Stimulated activated naive CD8-positive, alpha-beta T cell treated with anti-CD3 and anti-CD28 coated beads, Interleukin-15, Interleukin-2, amounts not matched to agents 100 ng/mL and 50 ng/mL, for 24 hours (primary cell): ENCODE results near the gene SSX2IP.

Experiments used
- H3K27ac Mint-ChIP-seq: one replicate; pipeline ENCODE4 v1.8.0; 2021; ENCODE audit warnings: mild to moderate bottlenecking, mixed read lengths
- H3K27me3 Mint-ChIP-seq: one replicate; pipeline ENCODE4 v1.8.0; 2021; ENCODE audit warnings: mixed read lengths
- H3K36me3 Mint-ChIP-seq: one replicate; pipeline ENCODE4 v1.8.0; 2021; ENCODE audit warnings: low read depth, mixed read lengths
- H3K4me1 Mint-ChIP-seq: one replicate; pipeline ENCODE4 v1.8.0; 2021; ENCODE audit warnings: low read depth, mixed read lengths
- H3K4me3 Mint-ChIP-seq: one replicate; pipeline ENCODE4 v1.8.0; 2021; ENCODE audit warnings: mild to moderate bottlenecking, mixed read lengths
- H3K9me3 Mint-ChIP-seq: one replicate; pipeline ENCODE4 v1.8.0; 2021; ENCODE audit warnings: mixed read lengths

SSX2IP gene

GRCh38 chr1:84720221-84720780 lies 30.0 kb upstream of the SSX2IP start:
- no peak overlapping the region for H3K27ac Mint-ChIP-seq
- peaks cover 8% of the 10 kb centered on the region for H3K27me3 Mint-ChIP-seq
- H3K36me3 Mint-ChIP-seq, result no peaks in the 10 kb centered on the region
- no peak overlapping the region for H3K4me3 Mint-ChIP-seq
- no peaks in the 10 kb centered on the region for H3K9me3 Mint-ChIP-seq
- H3K4me1 Mint-ChIP-seq, result peaks cover 15% of the 10 kb centered on the region

- Mint-ChIP-seq H3K27me3 (peaks cover 8% of the 10 kb centered on the region), H3K27ac (no peak overlapping the region), H3K4me1 (peaks cover 15% of the 10 kb centered on the region)
These were observed 29.4 kb upstream of the SSX2IP start for GRCh38 chr1:84719543-84720217.

GRCh38 chr1:84715342-84716019 lies 25.2 kb upstream of the SSX2IP start:
- H3K4me1 Mint-ChIP-seq, result no peaks in the 10 kb centered on the region

More at GRCh38 chr1:84719543-84720217, 29.4 kb upstream of the SSX2IP start:
- H3K9me3 Mint-ChIP-seq, result no peaks in the 10 kb centered on the region
- H3K36me3 Mint-ChIP-seq, result no peaks in the 10 kb centered on the region
- no peak overlapping the region for H3K4me3 Mint-ChIP-seq

DNA sequence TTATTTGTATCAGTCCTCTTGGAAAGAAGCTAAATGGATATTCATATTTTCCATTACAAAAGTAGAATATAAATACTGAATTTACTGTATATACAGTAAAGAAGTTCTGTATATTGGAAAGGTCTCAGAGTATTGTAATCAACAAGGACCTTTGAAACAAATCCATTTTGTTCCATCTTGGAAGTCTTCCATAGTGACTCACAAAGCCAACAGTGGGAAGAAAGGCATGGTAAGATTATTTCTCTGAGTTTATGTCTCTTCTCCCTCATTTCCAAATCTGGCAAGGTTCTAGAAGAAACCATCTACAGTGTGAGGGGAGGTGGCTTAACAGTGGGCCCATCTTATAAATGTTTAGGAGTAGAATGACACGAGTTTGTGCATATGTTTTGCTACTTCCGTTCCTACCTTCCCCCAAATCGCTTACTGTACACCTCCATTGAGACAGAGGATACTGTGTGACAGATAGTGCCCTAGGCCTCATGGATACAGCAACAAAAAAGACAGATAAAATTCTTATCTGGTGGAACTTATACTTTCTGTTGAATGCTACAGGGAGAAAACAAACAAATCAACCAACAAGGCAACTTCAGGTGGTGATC lies 22.1 kb upstream of the SSX2IP start:
- Mint-ChIP-seq H3K4me1 (no peaks in the 10 kb centered on the region), H3K4me3 (no peak overlapping the region), H3K27me3 (no peaks in the 10 kb centered on the region), H3K36me3 (no peaks in the 10 kb centered on the region), H3K9me3 (no peaks in the 10 kb centered on the region), H3K27ac (no peak overlapping the region)

More at GRCh38 chr1:84715342-84716019, 25.2 kb upstream of the SSX2IP start:
- Mint-ChIP-seq H3K4me3 (no peak overlapping the region), H3K27me3 (no peaks in the 10 kb centered on the region), H3K36me3 (no peaks in the 10 kb centered on the region), H3K9me3 (no peaks in the 10 kb centered on the region), H3K27ac (no peak overlapping the region)

- no peaks in the 10 kb centered on the region for H3K9me3 Mint-ChIP-seq
- no peak overlapping the region for H3K27ac Mint-ChIP-seq
- no peaks in the 10 kb centered on the region for H3K36me3 Mint-ChIP-seq
- H3K4me3 Mint-ChIP-seq, result no peak overlapping the region
- no peaks in the 10 kb centered on the region for H3K27me3 Mint-ChIP-seq
- H3K4me1 Mint-ChIP-seq, result no peaks in the 10 kb centered on the region
These were observed 21.6 kb upstream of the SSX2IP start for GRCh38 chr1:84711869-84712268.

GRCh38 chr1:84711121-84711520 lies 20.9 kb upstream of the SSX2IP start:
- H3K36me3 Mint-ChIP-seq, result no peaks in the 10 kb centered on the region
- no peaks in the 10 kb centered on the region for H3K4me1 Mint-ChIP-seq
- no peaks in the 10 kb centered on the region for H3K9me3 Mint-ChIP-seq

GRCh38 chr1:84709131-84709530 lies 18.9 kb upstream of the SSX2IP start:
- no peak overlapping the region for H3K27ac Mint-ChIP-seq
- H3K4me1 Mint-ChIP-seq, result no peaks in the 10 kb centered on the region
- H3K27me3 Mint-ChIP-seq, result no peaks in the 10 kb centered on the region
- H3K36me3 Mint-ChIP-seq, result no peaks in the 10 kb centered on the region
- H3K4me3 Mint-ChIP-seq, result no peak overlapping the region
- no peaks in the 10 kb centered on the region for H3K9me3 Mint-ChIP-seq

More at GRCh38 chr1:84711121-84711520, 20.9 kb upstream of the SSX2IP start:
- Mint-ChIP-seq H3K27me3 (no peaks in the 10 kb centered on the region), H3K4me3 (no peak overlapping the region), H3K27ac (no peak overlapping the region)

DNA sequence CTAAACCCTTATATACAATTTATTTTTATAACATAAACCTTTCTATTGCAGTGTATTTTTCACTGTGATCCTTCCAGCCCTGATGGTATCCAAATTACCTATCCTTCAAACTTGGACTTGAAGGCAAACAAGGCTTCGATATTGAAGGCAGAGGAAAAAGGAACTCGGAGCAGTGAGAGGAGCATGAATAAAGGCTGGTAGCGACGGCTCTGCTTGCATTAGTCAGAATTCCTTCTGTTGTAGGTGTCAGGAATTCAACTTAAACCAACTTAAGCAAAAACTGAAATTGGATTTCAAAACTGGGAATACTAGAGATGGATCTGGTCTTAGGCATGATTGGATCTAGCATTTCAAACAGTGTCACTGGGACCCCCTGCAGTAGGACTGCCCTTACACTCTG lies 17.8 kb upstream of the SSX2IP start:
- Mint-ChIP-seq H3K36me3 (no peaks in the 10 kb centered on the region), H3K4me3 (no peak overlapping the region), H3K27me3 (no peaks in the 10 kb centered on the region), H3K4me1 (no peaks in the 10 kb centered on the region), H3K27ac (no peak overlapping the region), H3K9me3 (no peaks in the 10 kb centered on the region)

GRCh38 chr1:84705513-84705912 lies 15.3 kb upstream of the SSX2IP start:
- Mint-ChIP-seq H3K36me3 (no peaks in the 10 kb centered on the region), H3K27me3 (peaks cover 9% of the 10 kb centered on the region), H3K9me3 (no peaks in the 10 kb centered on the region), H3K4me3 (no peak overlapping the region), H3K4me1 (peaks cover 1% of the 10 kb centered on the region), H3K27ac (no peak overlapping the region)

GRCh38 chr1:84704872-84705417 lies 14.7 kb upstream of the SSX2IP start:
- Mint-ChIP-seq H3K9me3 (no peaks in the 10 kb centered on the region), H3K36me3 (no peaks in the 10 kb centered on the region), H3K27me3 (peaks cover 9% of the 10 kb centered on the region), H3K4me1 (peaks cover 7% of the 10 kb centered on the region), H3K4me3 (no peak overlapping the region), H3K27ac (no peak overlapping the region)

- Mint-ChIP-seq H3K36me3 (no peaks in the 10 kb centered on the region), H3K27ac (no peak overlapping the region), H3K4me1 (peaks cover 11% of the 10 kb centered on the region), H3K9me3 (no peaks in the 10 kb centered on the region), H3K4me3 (no peak overlapping the region), H3K27me3 (peaks cover 9% of the 10 kb centered on the region)
These were observed 13.2 kb upstream of the SSX2IP start for GRCh38 chr1:84703431-84703830.

- Mint-ChIP-seq H3K36me3 (no peaks in the 10 kb centered on the region), H3K27me3 (peaks cover 9% of the 10 kb centered on the region), H3K4me1 (peaks cover 11% of the 10 kb centered on the region), H3K4me3 (no peak overlapping the region), H3K27ac (no peak overlapping the region), H3K9me3 (no peaks in the 10 kb centered on the region)
These were observed 11.9 kb upstream of the SSX2IP start for GRCh38 chr1:84702143-84702542.

DNA sequence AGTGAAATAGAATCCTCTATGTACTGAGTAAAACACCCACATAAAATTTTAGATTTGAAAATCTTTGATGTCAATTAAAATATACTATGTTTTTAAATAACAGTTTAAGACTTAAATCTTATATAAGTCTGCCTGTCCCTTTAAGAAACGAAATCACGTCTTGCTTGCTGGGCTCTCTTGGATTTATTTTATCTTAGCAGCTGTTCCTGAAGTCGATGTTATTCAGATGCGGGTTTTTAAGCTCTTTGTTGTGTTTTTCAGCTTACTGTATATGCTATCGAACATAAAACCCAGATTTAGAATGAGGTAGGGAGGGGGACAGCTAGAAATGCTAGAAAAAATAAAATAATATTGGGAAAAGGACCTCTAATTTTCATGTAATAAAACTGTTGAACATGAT lies 11.1 kb upstream of the SSX2IP start:
- Mint-ChIP-seq H3K27me3 (peaks cover 9% of the 10 kb centered on the region), H3K36me3 (no peaks in the 10 kb centered on the region), H3K4me1 (peaks cover 11% of the 10 kb centered on the region), H3K4me3 (no peak overlapping the region), H3K9me3 (no peaks in the 10 kb centered on the region), H3K27ac (no peak overlapping the region)

DNA sequence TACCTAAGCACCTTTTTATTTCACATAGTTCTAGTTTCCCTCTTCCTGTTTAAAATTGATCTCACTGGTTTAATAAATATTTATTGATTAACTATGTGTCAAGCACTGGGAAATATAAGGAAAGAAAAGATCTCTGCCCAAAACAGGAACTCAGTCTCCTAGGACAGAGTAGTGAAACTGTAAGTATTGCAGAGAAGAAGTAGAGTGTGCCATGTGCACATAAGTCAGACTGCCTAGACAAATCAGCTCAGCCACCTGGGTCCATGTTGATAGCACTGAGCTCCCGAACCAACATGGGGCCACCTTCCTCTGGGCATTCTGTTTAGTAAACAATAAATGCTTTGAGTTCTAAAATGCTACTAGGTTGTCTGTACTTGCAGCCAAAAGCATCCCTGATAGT lies 9.8 kb upstream of the SSX2IP start:
- Mint-ChIP-seq H3K4me3 (no peak overlapping the region), H3K36me3 (no peaks in the 10 kb centered on the region), H3K27me3 (peaks cover 9% of the 10 kb centered on the region), H3K27ac (no peak overlapping the region), H3K4me1 (peaks cover 11% of the 10 kb centered on the region), H3K9me3 (no peaks in the 10 kb centered on the region)
